Measurements from ENCODE around the gene KDM1A.

The KDM1A gene

GRCh38 chr1:23019094-23019862, at the start of gene KDM1A:
TSS of gene KDM1A (plus strand) at chr1:23019468. CDS start at chr1:23019597, 129 bp downstream.
- H3K27ac ChIP-seq = peak within 1 kb of the TSS; percentile 75
- TF ChIP-seq ZFX (IDR thresholded peaks at IDR 0.05; ENCODE audit: borderline replicate concordance) = no peak
- TF ChIP-seq, protein P1, sequence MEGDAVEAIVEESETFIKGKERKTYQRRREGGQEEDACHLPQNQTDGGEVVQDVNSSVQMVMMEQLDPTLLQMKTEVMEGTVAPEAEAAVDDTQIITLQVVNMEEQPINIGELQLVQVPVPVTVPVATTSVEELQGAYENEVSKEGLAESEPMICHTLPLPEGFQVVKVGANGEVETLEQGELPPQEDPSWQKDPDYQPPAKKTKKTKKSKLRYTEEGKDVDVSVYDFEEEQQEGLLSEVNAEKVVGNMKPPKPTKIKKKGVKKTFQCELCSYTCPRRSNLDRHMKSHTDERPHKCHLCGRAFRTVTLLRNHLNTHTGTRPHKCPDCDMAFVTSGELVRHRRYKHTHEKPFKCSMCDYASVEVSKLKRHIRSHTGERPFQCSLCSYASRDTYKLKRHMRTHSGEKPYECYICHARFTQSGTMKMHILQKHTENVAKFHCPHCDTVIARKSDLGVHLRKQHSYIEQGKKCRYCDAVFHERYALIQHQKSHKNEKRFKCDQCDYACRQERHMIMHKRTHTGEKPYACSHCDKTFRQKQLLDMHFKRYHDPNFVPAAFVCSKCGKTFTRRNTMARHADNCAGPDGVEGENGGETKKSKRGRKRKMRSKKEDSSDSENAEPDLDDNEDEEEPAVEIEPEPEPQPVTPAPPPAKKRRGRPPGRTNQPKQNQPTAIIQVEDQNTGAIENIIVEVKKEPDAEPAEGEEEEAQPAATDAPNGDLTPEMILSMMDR (IDR thresholded peaks at IDR 0.05) = 0 out of 2 replicates have a peak, but pooled peaks have one; percentile 19

DNA sequence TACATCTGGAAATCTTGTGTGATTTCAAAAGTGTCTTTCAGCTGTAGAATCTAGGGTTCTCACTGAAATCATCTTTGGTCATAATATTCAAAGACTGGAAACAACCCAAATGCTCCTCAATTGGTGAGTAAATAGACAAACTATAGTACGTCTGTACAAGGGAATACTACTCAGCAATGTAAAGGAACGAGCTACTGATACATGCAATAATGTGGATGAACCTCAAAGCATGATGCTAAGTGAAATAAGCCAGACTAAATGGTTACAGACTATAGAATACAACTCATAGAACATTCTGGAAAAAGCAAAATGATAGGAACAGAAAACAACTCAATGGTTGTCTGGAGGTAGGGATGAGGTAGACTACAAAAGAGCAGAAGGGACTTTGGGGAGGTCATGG, 49.2 kb upstream of the KDM1A start:
- TF ChIP-seq ZFX (IDR thresholded peaks at IDR 0.05; ENCODE audit: borderline replicate concordance) = no peak
- TF ChIP-seq, protein P1 (IDR thresholded peaks at IDR 0.05) = no peak
- no peak overlapping the region for H3K27ac ChIP-seq

GRCh38 chr1:22971161-22971560, 48.1 kb upstream of the KDM1A start:
- no peak for TF ChIP-seq ZFX (IDR thresholded peaks at IDR 0.05; ENCODE audit: borderline replicate concordance)
- TF ChIP-seq, protein P1 (IDR thresholded peaks at IDR 0.05) = no peak
- no peak overlapping the region for H3K27ac ChIP-seq

GRCh38 chr1:22971611-22972405, 47.5 kb upstream of the KDM1A start:
- TF ChIP-seq ZFX (IDR thresholded peaks at IDR 0.05; ENCODE audit: borderline replicate concordance) = no peak
- TF ChIP-seq, protein P1 (IDR thresholded peaks at IDR 0.05) = no peak
- no peak overlapping the region for H3K27ac ChIP-seq

DNA sequence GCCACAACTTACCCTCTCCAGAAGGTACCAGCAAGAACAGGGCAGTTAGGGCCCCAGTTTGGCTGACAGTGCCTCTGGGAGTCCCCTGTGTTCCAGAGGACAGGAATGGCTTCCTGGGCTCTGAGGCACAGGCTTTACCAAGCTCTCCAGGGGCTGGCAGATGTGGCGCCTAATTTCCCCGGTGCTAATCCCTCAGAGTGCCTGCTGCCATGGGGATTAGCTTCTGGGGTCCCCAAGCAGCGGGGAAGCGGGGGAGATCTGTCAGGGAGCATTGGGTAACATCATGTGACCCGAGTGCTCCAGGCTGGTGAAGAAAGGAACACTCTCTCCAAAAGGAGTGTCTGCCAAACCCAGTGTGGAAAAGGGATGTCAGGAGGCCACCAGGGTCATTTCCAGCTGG, 46.5 kb upstream of the KDM1A start, which contains the start of gene LACTBL1:
TSS of gene LACTBL1 (minus strand) at position 107 of the 400 bp plus-strand sequence. CDS start 550 bp downstream, outside the sequence.
- TF ChIP-seq ZFX (IDR thresholded peaks at IDR 0.05; ENCODE audit: borderline replicate concordance) = no peak
- TF ChIP-seq, protein P1 (IDR thresholded peaks at IDR 0.05) = no peak
- no peak within 1 kb of the TSS for H3K27ac ChIP-seq

- H3K27ac ChIP-seq = no peak overlapping the region
- TF ChIP-seq, protein P1 (IDR thresholded peaks at IDR 0.05) = no peak
- TF ChIP-seq ZFX (IDR thresholded peaks at IDR 0.05; ENCODE audit: borderline replicate concordance) = no peak
These were observed 43.6 kb upstream of the KDM1A start for GRCh38 chr1:22975694-22976093.

GRCh38 chr1:22976127-22976460, 43.2 kb upstream of the KDM1A start:
- no peak overlapping the region for H3K27ac ChIP-seq
- TF ChIP-seq ZFX (IDR thresholded peaks at IDR 0.05; ENCODE audit: borderline replicate concordance) = no peak
- TF ChIP-seq, protein P1 (IDR thresholded peaks at IDR 0.05) = no peak
